Measurements from ENCODE around the gene SDHB. TPM values are rescaled to one million over a fixed set of nuclear protein-coding genes. Genes with fewer than 3 reads are reported as not detected.
A peak's percentile ranks its signal among the peaks of the same experiment; 100 is the strongest.

The SDHB gene
- total RNA-seq, 1 experiment from 2014 or later: 243 TPM

GRCh38 chr1:16972189-16972895, 81.5 kb downstream of the SDHB start:
- Histone ChIP-seq H3K27ac (no peak overlapping the region), H3K4me1 (peaks cover 39% of the 10 kb centered on the region), H3K4me3 (no peak overlapping the region), H3K27me3 (no peaks in the 10 kb centered on the region), H3K9me3 (replicated peaks) (no peaks in the 10 kb centered on the region), H3K36me3 (peaks cover 4% of the 10 kb centered on the region)
- no peak for DNase-seq

- Histone ChIP-seq H3K9me3 (replicated peaks) (no peaks in the 10 kb centered on the region), H3K4me3 (no peak overlapping the region), H3K27ac (no peak overlapping the region), H3K27me3 (no peaks in the 10 kb centered on the region), H3K4me1 (peaks cover 39% of the 10 kb centered on the region), H3K36me3 (peaks cover 4% of the 10 kb centered on the region)
- peak; percentile 49 to 60 for DNase-seq
Measured at GRCh38 chr1:16971341-16972188, 82.3 kb downstream of the SDHB start.

- Histone ChIP-seq H3K27me3 (no peaks in the 10 kb centered on the region), H3K36me3 (peaks cover 4% of the 10 kb centered on the region), H3K4me3 (no peak overlapping the region), H3K27ac (no peak overlapping the region), H3K9me3 (replicated peaks) (no peaks in the 10 kb centered on the region), H3K4me1 (peaks cover 34% of the 10 kb centered on the region)
- no peak for DNase-seq
Measured at GRCh38 chr1:16970132-16970910, 83.5 kb downstream of the SDHB start.

DNA sequence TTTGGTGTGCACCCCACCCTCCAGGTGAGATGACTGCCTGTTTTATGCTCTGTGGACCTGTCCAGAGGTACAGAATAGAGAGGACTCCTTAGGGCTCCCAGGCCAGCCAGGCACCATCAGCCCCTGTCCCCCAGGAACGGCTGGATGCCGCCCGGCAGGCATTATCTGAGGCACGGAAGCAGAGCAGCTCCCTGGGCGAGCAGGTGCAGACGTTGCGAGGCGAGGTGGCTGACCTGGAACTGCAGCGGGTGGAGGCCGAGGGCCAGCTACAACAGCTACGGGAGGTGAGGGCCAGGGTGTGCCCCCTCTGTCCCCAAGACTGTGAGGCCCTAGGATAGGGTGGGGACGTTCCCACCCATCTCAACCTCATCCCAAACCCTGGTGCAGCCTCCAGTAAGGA, 84.2 kb downstream of the SDHB start:
- peaks cover 6% of the 10 kb centered on the region for H3K36me3 ChIP-seq
- H3K27me3 ChIP-seq: no peaks in the 10 kb centered on the region
- no peak overlapping the region for H3K4me3 ChIP-seq
- no peaks in the 10 kb centered on the region for H3K9me3 ChIP-seq (replicated peaks)
- peaks cover 34% of the 10 kb centered on the region for H3K4me1 ChIP-seq
- H3K27ac ChIP-seq: no peak overlapping the region
- DNase-seq: no peak

- Histone ChIP-seq H3K4me3 (no peak overlapping the region), H3K9me3 (replicated peaks) (no peaks in the 10 kb centered on the region), H3K36me3 (peaks cover 6% of the 10 kb centered on the region), H3K4me1 (peaks cover 34% of the 10 kb centered on the region), H3K27me3 (no peaks in the 10 kb centered on the region), H3K27ac (no peak overlapping the region)
- DNase-seq: no peak
Measured at GRCh38 chr1:16969057-16969611, 84.7 kb downstream of the SDHB start.

Other genes with a start within 250 kb of the SDHB start
- gene RNU1-2, start 158.1 kb downstream of the SDHB start, total RNA-seq (2014; rRNA removed; shearing (Covaris generic)): under 0.01 TPM in 2 replicates
- 12.6 and 19.4 TPM in 2 replicates for gene CROCC, start 132.1 kb downstream of the SDHB start, total RNA-seq (2014; rRNA removed; shearing (Covaris generic))
- gene MFAP2, start 73.4 kb downstream of the SDHB start, total RNA-seq (2014; rRNA removed; shearing (Covaris generic)): 22.9 and 24.1 TPM in 2 replicates
- 77.9 and 83.3 TPM in 2 replicates for gene ATP13A2, start 42.1 kb downstream of the SDHB start, total RNA-seq (2014; rRNA removed; shearing (Covaris generic))
- gene PADI2, start 65.4 kb upstream of the SDHB start, total RNA-seq (2014; rRNA removed; shearing (Covaris generic)): 4.3 and 4.6 TPM in 2 replicates
- 0.06 and 0.20 TPM in 2 replicates for gene PADI1, start 151.1 kb upstream of the SDHB start, total RNA-seq (2014; rRNA removed; shearing (Covaris generic))
- 6.1 and 6.8 TPM in 2 replicates for gene PADI3, start 195.1 kb upstream of the SDHB start, total RNA-seq (2014; rRNA removed; shearing (Covaris generic))